Endothelial cell (in vitro differentiated cells): Measurements from ENCODE around the gene TGIF1. TPM values are rescaled to one million over a fixed set of nuclear protein-coding genes. Genes with fewer than 3 reads are reported as not detected.
"Not testable (repeated sequence)": the region's sequence is repeated elsewhere in the genome, so short reads cannot be mapped to it uniquely, and the experiment has no call there.

Experiments
- DNase-seq: peaks from one replicate; pipeline ENCODE4 v3.0.0; 2021; ENCODE audit warnings: low spot score
- H3K27ac Mint-ChIP-seq: one replicate; pipeline ENCODE4 v1.8.0; 2021; ENCODE audit warnings: mixed read lengths, inconsistent platforms; ENCODE audit not compliant: unreplicated experiment
- H3K27me3 Mint-ChIP-seq: one replicate; pipeline ENCODE4 v1.8.0; 2021; ENCODE audit warnings: mild to moderate bottlenecking, moderate library complexity, mixed read lengths, inconsistent platforms; ENCODE audit not compliant: unreplicated experiment
- H3K36me3 Mint-ChIP-seq: one replicate; pipeline ENCODE4 v1.8.0; 2021; ENCODE audit warnings: mild to moderate bottlenecking, low read depth, mixed read lengths, inconsistent platforms; ENCODE audit not compliant: unreplicated experiment
- H3K4me1 Mint-ChIP-seq: one replicate; pipeline ENCODE4 v1.8.0; 2021; ENCODE audit warnings: mild to moderate bottlenecking, mixed read lengths, inconsistent platforms; ENCODE audit not compliant: unreplicated experiment
- H3K4me3 Mint-ChIP-seq: one replicate; pipeline ENCODE4 v1.8.0; 2021; ENCODE audit warnings: mild to moderate bottlenecking, mixed read lengths, inconsistent platforms; ENCODE audit not compliant: unreplicated experiment
- H3K9me3 Mint-ChIP-seq: one replicate; pipeline ENCODE4 v1.8.0; 2021; ENCODE audit warnings: mixed read lengths, inconsistent platforms; ENCODE audit not compliant: unreplicated experiment
- CTCF ChIP-seq: fragments of 200-600 bp; sonication (generic); IDR thresholded peaks from one replicate; pipeline ENCODE4 v1.5.0; 2021; ENCODE audit warnings: antibody characterized with exemption; ENCODE audit not compliant: unreplicated experiment
- total RNA-seq: library from RNA; stranded (reverse); fragmentation: NEBNext Ultra II Directional; extraction: Animal tissue kit (Norgen Biotek cat#: 25700); gene quantifications from one replicate; pipeline ENCODE4 v1.2.1, GENCODE V29; 2021; ENCODE audit not compliant: unreplicated experiment

The TGIF1 gene
- total RNA-seq, 1 donor from 2014 or later, result 72.5 TPM

DNA sequence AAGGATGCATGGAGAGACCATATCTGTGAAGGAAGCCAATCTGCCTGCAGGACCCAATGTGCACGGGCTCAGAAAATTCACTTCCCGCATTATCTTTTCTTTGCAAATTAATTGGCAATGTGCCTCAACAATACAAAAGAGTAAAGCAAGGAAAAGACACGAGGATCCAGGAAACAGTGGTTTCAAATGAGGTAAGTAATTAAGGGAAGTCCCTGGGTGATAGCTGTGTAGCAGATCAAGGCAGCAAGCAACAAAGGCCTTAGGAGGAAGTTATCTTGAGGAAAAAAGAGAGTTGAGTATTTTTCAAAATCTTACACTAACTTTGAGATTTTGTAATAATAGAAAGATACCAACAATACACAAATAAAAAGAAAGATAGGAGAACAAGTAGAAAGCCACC, 44.3 kb upstream of the TGIF1 start:
- TF ChIP-seq CTCF, result no peak
- no peak for DNase-seq
- Mint-ChIP-seq H3K27me3 (peaks cover 5% of the 10 kb centered on the region), H3K4me3 (no peak overlapping the region), H3K36me3 (no peaks in the 10 kb centered on the region), H3K27ac (no peak overlapping the region), H3K9me3 (peaks cover 5% of the 10 kb centered on the region), H3K4me1 (no peaks in the 10 kb centered on the region)

DNA sequence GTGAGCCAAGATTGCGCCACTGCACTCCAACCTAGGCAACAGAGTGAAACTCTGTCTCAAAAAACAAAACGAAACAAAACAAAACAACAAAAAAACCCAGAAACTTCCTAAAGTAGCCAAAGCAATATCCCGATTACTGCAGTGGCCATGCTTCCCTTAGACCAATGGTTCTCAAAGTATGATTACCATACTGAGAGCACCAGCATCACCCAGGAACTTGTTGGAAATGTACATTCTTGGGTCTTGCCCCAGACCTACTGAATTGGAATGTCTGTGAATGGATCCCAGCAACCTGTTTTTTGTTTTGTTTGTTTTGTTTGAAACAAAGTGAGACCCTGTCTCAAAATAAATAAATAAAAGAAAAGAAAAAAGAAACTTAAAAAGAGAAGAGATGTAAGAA, 41.9 kb upstream of the TGIF1 start:
- no peak overlapping the region for H3K27ac Mint-ChIP-seq

GRCh38 chr18:3409811-3410210, 40.2 kb upstream of the TGIF1 start:
- no peak for DNase-seq
- Mint-ChIP-seq H3K27me3 (peaks cover 6% of the 10 kb centered on the region), H3K4me3 (no peak overlapping the region), H3K27ac (no peak overlapping the region), H3K36me3 (no peaks in the 10 kb centered on the region), H3K4me1 (no peaks in the 10 kb centered on the region), H3K9me3 (peaks cover 5% of the 10 kb centered on the region)
- TF ChIP-seq CTCF, result no peak

More for the DNA sequence above, 41.9 kb upstream of the TGIF1 start:
- Mint-ChIP-seq H3K27me3 (peaks cover 2% of the 10 kb centered on the region), H3K36me3 (no peaks in the 10 kb centered on the region), H3K4me1 (no peaks in the 10 kb centered on the region), H3K4me3 (no peak overlapping the region), H3K9me3 (peaks cover 5% of the 10 kb centered on the region)
- no peak for TF ChIP-seq CTCF
- no peak for DNase-seq

DNA sequence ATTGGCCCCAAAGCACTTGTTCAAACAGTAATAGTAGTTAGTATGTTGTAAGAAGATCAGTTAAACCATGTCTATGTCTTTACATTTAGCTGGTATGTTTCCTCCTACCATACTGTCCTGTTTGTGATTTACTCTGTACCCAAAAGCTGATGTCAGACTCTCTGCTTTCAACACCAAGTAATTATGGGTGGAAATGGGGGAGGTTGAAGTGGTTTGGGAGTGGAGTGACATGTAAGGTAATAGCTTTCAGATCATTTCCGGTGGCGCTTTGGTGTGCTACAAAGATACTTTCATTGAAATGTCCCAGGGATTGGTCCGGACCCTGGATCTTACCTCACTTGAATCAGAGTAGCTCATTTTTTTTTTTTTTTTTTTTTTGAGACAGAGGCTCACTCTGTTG, 39.7 kb upstream of the TGIF1 start:
- H3K27ac Mint-ChIP-seq, result no peak overlapping the region
- peaks cover 3% of the 10 kb centered on the region for H3K9me3 Mint-ChIP-seq
- no peak overlapping the region for H3K4me3 Mint-ChIP-seq
- no peak for TF ChIP-seq CTCF
- DNase-seq, result no peak
- peaks cover 6% of the 10 kb centered on the region for H3K27me3 Mint-ChIP-seq
- H3K36me3 Mint-ChIP-seq, result no peaks in the 10 kb centered on the region
- H3K4me1 Mint-ChIP-seq, result no peaks in the 10 kb centered on the region

DNA sequence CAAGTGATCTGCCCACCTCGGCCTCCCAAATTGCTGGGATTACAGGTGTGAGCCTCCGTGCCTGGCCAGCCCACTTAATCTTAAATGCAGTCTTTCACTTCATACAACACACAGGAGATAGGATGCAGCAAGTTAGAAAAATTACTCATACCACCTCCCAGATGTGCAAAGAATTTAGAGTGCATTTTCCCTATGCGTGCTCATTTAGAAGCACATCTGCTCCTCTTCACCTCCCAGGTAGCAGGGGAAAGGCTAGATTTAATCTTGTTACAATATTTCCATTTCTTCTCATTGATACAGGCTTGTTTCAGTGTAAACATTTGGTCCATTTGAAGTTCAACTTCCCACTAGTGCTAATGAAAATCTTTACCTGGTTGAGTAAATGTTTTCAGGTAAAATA, 39.1 kb upstream of the TGIF1 start:
- H3K4me1 Mint-ChIP-seq, H3K36me3 Mint-ChIP-seq: not testable (repeated sequence)

GRCh38 chr18:3411327-3411726, 38.6 kb upstream of the TGIF1 start:
- Mint-ChIP-seq H3K4me1 (no peaks in the 10 kb centered on the region), H3K27me3 (peaks cover 6% of the 10 kb centered on the region), H3K36me3 (no peaks in the 10 kb centered on the region), H3K4me3 (no peak overlapping the region), H3K9me3 (no peaks in the 10 kb centered on the region), H3K27ac (no peak overlapping the region)
- DNase-seq, result no peak
- TF ChIP-seq CTCF, result no peak

More for the DNA sequence above, 39.1 kb upstream of the TGIF1 start:
- H3K27me3 Mint-ChIP-seq, H3K27ac Mint-ChIP-seq, H3K9me3 Mint-ChIP-seq, DNase-seq, H3K4me3 Mint-ChIP-seq: not testable (repeated sequence)
